GM19372 (cell line): ENCODE measurements around the gene IQGAP2.
"Not testable (repeated sequence)": the region's sequence is repeated elsewhere in the genome, so short reads cannot be mapped to it uniquely, and the experiment has no call there.

Experiments used
- ATAC-seq: cut with Tn5 transposase; IDR thresholded peaks from one replicate; pipeline ENCODE4 v1.9.1; 2021; ENCODE audit warnings: mild to moderate bottlenecking, low read depth, moderate library complexity; ENCODE audit not compliant: unreplicated experiment

Gene IQGAP2

GRCh38 chr5:76728965-76729364, 325.9 kb downstream of the IQGAP2 start:
- no peak for ATAC-seq

- no peak for ATAC-seq
Measured at GRCh38 chr5:76729373-76730290, 326.5 kb downstream of the IQGAP2 start.

- no peak for ATAC-seq
Measured at GRCh38 chr5:76732405-76733048, 329.4 kb downstream of the IQGAP2 start.

- ATAC-seq, result no peak
Measured at GRCh38 chr5:76733049-76733417, 329.9 kb downstream of the IQGAP2 start.

GRCh38 chr5:76735762-76736545, 332.9 kb downstream of the IQGAP2 start:
- no peak for ATAC-seq

- ATAC-seq, result no peak
Measured at GRCh38 chr5:76736679-76737556, 333.8 kb downstream of the IQGAP2 start.

GRCh38 chr5:76737846-76738245, 334.8 kb downstream of the IQGAP2 start:
- ATAC-seq, result no peak

- not testable (repeated sequence) for ATAC-seq
Measured at GRCh38 chr5:76741506-76741905, 338.4 kb downstream of the IQGAP2 start.

GRCh38 chr5:76742583-76742982, 339.5 kb downstream of the IQGAP2 start:
- no peak for ATAC-seq

- ATAC-seq, result no peak
Measured at GRCh38 chr5:76744632-76745031, 341.5 kb downstream of the IQGAP2 start.

- no peak for ATAC-seq
Measured at GRCh38 chr5:76745670-76746069, 342.6 kb downstream of the IQGAP2 start.

GRCh38 chr5:76746677-76747076, 343.6 kb downstream of the IQGAP2 start:
- ATAC-seq, result no peak

- ATAC-seq, result no peak
Measured at GRCh38 chr5:76747706-76748105, 344.6 kb downstream of the IQGAP2 start.

GRCh38 chr5:76751291-76751690, 348.2 kb downstream of the IQGAP2 start:
- ATAC-seq, result no peak

GRCh38 chr5:76754668-76755078, 351.6 kb downstream of the IQGAP2 start:
- no peak for ATAC-seq

GRCh38 chr5:76755779-76756637, 352.9 kb downstream of the IQGAP2 start:
- no peak for ATAC-seq

- no peak for ATAC-seq
Measured at GRCh38 chr5:76757049-76757448, 354.0 kb downstream of the IQGAP2 start.
